H1 (cell line): ENCODE measurements around the gene GLRA2. TPM values are rescaled to one million over a fixed set of nuclear protein-coding genes. Genes with fewer than 3 reads are reported as not detected.

Experiments
- BRCA1 ChIP-seq: IDR thresholded peaks from 2 replicates; pipeline ENCODE4 v1.6.1; 2012; ENCODE audit warnings: low read depth, low read length, improper control_type of control experiment
- CHD2 ChIP-seq: IDR thresholded peaks from 2 replicates; pipeline ENCODE4 v1.6.1; 2012; ENCODE audit warnings: low read length, improper control_type of control experiment
- JUND ChIP-seq: IDR thresholded peaks from 2 replicates; pipeline ENCODE4 v1.6.1; 2011; ENCODE audit warnings: mild to moderate bottlenecking, improper control_type of control experiment, low read length
- KDM1A ChIP-seq: fragments of 200-600, 300-600 bp; sonication (generic); IDR thresholded peaks from 2 replicates; pipeline ENCODE4 v1.7.1; 2016; ENCODE audit warnings: mild to moderate bottlenecking, low read length, borderline replicate concordance
- POU5F1 ChIP-seq: IDR thresholded peaks from 2 replicates; pipeline ENCODE4 v1.6.1; 2011; ENCODE audit warnings: low read depth, mild to moderate bottlenecking, low read length, moderate library complexity
- polyA plus RNA-seq, 7 experiments: library from polyadenylated mRNA; depleted of rRNA in 3 of 7; stranded (reverse) in 5 of 7; unstranded in 2 of 7; fragments of >200 nt in 5 of 7; fragments of 200-250 nt in 2 of 7; gene quantifications; 1 replicate in 5 of 7; 2 replicates in 1 of 7; 4 replicates in 1 of 7; pipeline versions ENCODE4 v1.2.1 to v1.2.3, GENCODE V29; 2011 to 2013; ENCODE audit warnings: missing spikeins in 2 of 7, mixed read lengths in 2 of 7
- total RNA-seq: library from RNA; stranded (reverse); fragmentation: NEBNext Ultra II Directional; extraction: Animal tissue kit (Norgen Biotek cat#: 25700); gene quantifications from 2 replicates; pipeline ENCODE4 v1.2.1, GENCODE V29; 2021

GLRA2 gene
- total and polyA plus RNA-seq, 2 of the 8 experiments (the other 6 are each of a cell fraction or from before 2014, with no cell fraction given), result not detected

DNA sequence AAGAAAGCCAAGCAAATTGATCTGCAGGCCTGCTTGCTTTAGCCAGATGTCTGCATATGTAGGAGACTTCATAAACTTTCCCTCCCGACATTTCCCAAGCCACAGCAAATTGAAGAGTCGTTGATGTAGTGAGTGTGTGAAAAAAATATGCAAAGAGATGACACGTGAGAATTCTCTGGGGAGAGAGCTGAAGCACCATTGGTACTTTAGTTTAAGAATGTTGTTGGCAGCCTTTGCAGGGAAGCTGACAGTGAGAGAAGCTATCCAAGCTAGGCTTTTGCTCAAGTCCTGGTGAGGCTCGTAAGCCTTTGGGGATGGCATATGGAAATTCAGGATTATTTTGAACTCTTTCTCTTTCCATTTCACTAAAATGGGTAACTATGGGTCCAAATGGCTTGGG, 87.5 kb downstream of the GLRA2 start (continued):
- no peak for TF ChIP-seq POU5F1
- no peak for TF ChIP-seq JUND
- TF ChIP-seq KDM1A, result no peak
- no peak for TF ChIP-seq CHD2
- no peak for TF ChIP-seq BRCA1
